Measurements from ENCODE around the gene MED25.

MED25 gene

DNA sequence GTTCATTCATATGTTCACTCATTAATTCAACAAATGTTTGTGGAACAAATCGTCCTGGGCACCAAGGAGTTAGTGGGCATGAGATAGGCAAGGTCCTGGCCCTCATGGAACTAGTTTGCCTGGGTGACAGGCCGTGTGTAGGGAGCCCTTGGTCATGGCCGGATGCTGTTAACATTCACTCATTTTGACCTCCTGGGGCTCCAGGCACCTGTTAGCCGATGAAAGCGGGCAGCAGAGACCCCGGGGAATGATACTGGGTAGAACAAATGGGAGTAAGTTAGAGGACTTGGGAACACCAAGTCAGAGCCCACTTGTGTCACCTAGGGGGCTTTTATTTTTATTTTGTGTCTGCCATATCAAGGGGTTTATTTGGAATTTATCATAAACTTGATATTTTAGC, 6.6 kb downstream of the MED25 start:
- TF ChIP-seq CREB1 (IDR thresholded peaks at IDR 0.05; ENCODE audit: low read depth) (no peak), CEBPB (IDR thresholded peaks at IDR 0.05) (no peak), YY1 (IDR thresholded peaks at IDR 0.05; ENCODE audit: low read depth) (no peak), EP300 (IDR thresholded peaks at IDR 0.05; ENCODE audit: borderline replicate concordance) (no peak), USF1 (IDR thresholded peaks at IDR 0.05) (no peak), TAF1 (IDR thresholded peaks at IDR 0.05; ENCODE audit: low read depth) (no peak), TEAD4 (IDR thresholded peaks at IDR 0.05) (no peak), TCF12 (IDR thresholded peaks at IDR 0.05; ENCODE audit: low read depth) (no peak), EGR1 (IDR thresholded peaks at IDR 0.05) (no peak), ZBTB7A (IDR thresholded peaks at IDR 0.05; ENCODE audit: low read depth) (no peak), MAX (IDR thresholded peaks at IDR 0.05) (no peak), NFIC (IDR thresholded peaks at IDR 0.05) (no peak), FOXM1 (IDR thresholded peaks at IDR 0.05; ENCODE audit: borderline replicate concordance, low read depth) (no peak), RAD21 (IDR thresholded peaks at IDR 0.05; ENCODE audit: low read depth) (no peak)
- TF ChIP-seq, protein P1, sequence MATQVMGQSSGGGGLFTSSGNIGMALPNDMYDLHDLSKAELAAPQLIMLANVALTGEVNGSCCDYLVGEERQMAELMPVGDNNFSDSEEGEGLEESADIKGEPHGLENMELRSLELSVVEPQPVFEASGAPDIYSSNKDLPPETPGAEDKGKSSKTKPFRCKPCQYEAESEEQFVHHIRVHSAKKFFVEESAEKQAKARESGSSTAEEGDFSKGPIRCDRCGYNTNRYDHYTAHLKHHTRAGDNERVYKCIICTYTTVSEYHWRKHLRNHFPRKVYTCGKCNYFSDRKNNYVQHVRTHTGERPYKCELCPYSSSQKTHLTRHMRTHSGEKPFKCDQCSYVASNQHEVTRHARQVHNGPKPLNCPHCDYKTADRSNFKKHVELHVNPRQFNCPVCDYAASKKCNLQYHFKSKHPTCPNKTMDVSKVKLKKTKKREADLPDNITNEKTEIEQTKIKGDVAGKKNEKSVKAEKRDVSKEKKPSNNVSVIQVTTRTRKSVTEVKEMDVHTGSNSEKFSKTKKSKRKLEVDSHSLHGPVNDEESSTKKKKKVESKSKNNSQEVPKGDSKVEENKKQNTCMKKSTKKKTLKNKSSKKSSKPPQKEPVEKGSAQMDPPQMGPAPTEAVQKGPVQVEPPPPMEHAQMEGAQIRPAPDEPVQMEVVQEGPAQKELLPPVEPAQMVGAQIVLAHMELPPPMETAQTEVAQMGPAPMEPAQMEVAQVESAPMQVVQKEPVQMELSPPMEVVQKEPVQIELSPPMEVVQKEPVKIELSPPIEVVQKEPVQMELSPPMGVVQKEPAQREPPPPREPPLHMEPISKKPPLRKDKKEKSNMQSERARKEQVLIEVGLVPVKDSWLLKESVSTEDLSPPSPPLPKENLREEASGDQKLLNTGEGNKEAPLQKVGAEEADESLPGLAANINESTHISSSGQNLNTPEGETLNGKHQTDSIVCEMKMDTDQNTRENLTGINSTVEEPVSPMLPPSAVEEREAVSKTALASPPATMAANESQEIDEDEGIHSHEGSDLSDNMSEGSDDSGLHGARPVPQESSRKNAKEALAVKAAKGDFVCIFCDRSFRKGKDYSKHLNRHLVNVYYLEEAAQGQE (IDR thresholded peaks at IDR 0.05; ENCODE audit: low read depth): no peak

DNA sequence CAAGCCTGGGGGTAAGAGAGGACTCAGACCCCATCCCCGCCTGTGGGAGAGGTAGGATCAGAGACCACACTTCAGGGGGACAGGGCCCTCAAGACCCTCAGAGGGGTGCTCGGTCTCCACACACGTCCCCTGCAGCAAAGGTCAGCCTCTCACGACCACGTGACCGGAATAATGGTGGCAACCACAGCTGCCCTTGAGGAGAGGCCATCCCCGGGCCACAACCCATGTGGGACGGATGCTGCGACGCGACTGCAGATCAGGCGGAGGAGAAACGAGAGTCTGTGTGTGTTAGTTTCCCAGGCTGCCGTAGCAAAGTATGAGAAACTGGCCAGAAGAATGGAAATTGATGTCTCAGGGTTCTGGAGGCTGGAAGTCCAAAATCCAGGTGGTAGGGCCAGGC, 8.9 kb downstream of the MED25 start:
- TF ChIP-seq RAD21 (IDR thresholded peaks at IDR 0.05; ENCODE audit: low read depth): no peak

DNA sequence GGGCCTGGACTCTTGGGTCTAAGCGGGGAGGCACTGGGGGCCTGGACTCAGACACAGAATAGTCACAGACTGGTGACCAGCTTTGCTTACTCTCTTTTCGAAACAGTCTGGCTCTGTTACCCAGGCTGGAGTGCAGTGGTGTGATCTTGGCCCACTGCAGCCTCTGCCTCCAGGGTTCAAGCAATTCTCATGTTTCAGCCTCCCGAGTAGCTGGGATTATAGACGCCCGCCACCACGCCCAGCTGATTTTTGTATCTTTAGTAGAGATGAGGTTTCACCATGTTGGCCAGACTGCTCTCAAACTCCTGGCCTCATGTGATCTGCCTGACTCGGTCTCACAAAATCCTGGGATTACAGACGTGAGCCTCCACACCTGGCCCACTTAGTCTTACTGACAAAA, 11.1 kb downstream of the MED25 start:
- TF ChIP-seq YY1 (IDR thresholded peaks at IDR 0.05; ENCODE audit: low read depth) (no peak), TCF12 (IDR thresholded peaks at IDR 0.05; ENCODE audit: low read depth) (no peak), EGR1 (IDR thresholded peaks at IDR 0.05) (no peak)

DNA sequence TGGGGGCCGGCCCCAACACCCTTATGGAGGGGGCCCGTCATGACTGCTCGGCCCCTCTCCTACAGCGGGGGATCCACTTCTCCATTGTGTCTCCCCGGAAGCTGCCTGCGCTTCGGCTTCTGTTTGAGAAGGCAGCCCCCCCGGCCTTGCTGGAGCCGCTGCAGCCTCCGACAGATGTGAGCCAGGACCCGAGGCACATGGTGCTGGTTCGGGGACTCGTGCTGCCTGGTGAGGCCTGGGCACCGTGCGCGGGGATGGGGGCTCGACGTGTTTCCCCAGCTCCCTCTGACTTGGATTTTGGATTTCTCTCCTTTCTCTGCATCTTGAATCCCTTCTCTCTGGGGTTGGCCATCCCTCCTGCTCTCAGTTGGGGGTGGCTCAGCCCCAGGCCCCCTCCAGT, 11.6 kb downstream of the MED25 start:
- TF ChIP-seq EGR1 (IDR thresholded peaks at IDR 0.05) (no peak), FOXM1 (IDR thresholded peaks at IDR 0.05; ENCODE audit: borderline replicate concordance, low read depth) (no peak), TCF12 (IDR thresholded peaks at IDR 0.05; ENCODE audit: low read depth) (no peak), TEAD4 (IDR thresholded peaks at IDR 0.05) (no peak), ZBTB7A (IDR thresholded peaks at IDR 0.05; ENCODE audit: low read depth) (no peak), USF1 (IDR thresholded peaks at IDR 0.05) (no peak)

DNA sequence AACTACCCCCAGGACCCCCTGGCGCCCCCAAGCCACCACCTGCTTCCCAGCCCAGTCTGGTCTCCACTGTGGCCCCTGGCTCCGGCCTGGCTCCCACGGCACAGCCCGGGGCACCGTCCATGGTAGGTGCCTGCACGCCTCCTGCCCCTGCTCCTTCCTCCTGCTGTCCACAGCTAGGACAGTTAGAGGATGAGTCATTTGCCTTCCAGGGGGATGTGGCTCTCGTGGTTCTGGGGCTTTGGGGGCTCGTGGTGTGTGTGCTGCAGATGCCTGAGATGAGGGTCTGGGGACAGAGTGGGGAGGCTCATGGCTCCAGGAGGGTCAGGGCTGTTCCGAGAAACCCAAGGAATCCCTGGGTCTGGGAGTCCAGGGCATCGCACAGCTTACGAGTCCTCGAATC, 12.7 kb downstream of the MED25 start:
- TF ChIP-seq MAX (IDR thresholded peaks at IDR 0.05): no peak
- TF ChIP-seq USF1 (IDR thresholded peaks at IDR 0.05): no peak
- TF ChIP-seq TCF12 (IDR thresholded peaks at IDR 0.05; ENCODE audit: low read depth): no peak
- TF ChIP-seq, protein P1 (IDR thresholded peaks at IDR 0.05; ENCODE audit: low read depth): no peak
- TF ChIP-seq YY1 (IDR thresholded peaks at IDR 0.05; ENCODE audit: low read depth): no peak
- TF ChIP-seq EGR1 (IDR thresholded peaks at IDR 0.05): no peak
- TF ChIP-seq TEAD4 (IDR thresholded peaks at IDR 0.05): no peak
- no peak for TF ChIP-seq CREB1 (IDR thresholded peaks at IDR 0.05; ENCODE audit: low read depth)
- no peak for TF ChIP-seq RAD21 (IDR thresholded peaks at IDR 0.05; ENCODE audit: low read depth)
- no peak for TF ChIP-seq TAF1 (IDR thresholded peaks at IDR 0.05; ENCODE audit: low read depth)
- no peak for TF ChIP-seq FOXM1 (IDR thresholded peaks at IDR 0.05; ENCODE audit: borderline replicate concordance, low read depth)
- no peak for TF ChIP-seq NFIC (IDR thresholded peaks at IDR 0.05)

DNA sequence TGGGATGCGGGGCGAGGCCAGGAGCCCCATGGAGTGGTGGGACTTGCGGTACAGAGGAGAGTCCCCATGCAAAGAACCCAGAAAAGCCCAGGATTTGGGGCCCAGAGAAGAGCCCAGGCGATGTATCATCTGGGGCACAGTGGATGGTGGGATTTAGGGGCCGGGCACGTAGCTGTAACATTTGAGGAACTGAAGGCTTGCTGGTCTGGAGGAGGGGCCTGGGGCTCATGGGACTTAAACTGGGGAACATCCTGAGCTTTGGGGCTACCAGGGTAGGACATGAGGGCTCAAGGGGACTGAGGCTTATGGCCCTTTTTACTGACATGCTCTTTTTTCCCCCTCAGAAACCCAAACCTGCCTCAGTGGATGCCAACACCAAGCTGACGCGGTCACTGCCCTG, 13.5 kb downstream of the MED25 start:
- TF ChIP-seq RAD21 (IDR thresholded peaks at IDR 0.05; ENCODE audit: low read depth) (no peak), NFIC (IDR thresholded peaks at IDR 0.05) (no peak), FOXM1 (IDR thresholded peaks at IDR 0.05; ENCODE audit: borderline replicate concordance, low read depth) (no peak), YY1 (IDR thresholded peaks at IDR 0.05; ENCODE audit: low read depth) (no peak), EP300 (IDR thresholded peaks at IDR 0.05; ENCODE audit: borderline replicate concordance) (no peak), MAX (IDR thresholded peaks at IDR 0.05) (no peak), TAF1 (IDR thresholded peaks at IDR 0.05; ENCODE audit: low read depth) (no peak), EGR1 (IDR thresholded peaks at IDR 0.05) (no peak), CEBPB (IDR thresholded peaks at IDR 0.05) (no peak), USF1 (IDR thresholded peaks at IDR 0.05) (no peak), CREB1 (IDR thresholded peaks at IDR 0.05; ENCODE audit: low read depth) (no peak), TEAD4 (IDR thresholded peaks at IDR 0.05) (no peak)
- TF ChIP-seq, protein P1 (IDR thresholded peaks at IDR 0.05; ENCODE audit: low read depth): no peak

Data from Ishikawa (cell line).